Loucy (cell line): ENCODE results near the gene TMTC3.
"Not testable (repeated sequence)": the region's sequence is repeated elsewhere in the genome, so short reads cannot be mapped to it uniquely, and the experiment has no call there.

Source experiments
- H2AFZ ChIP-seq: fragments of 200-600 bp; sonication (generic); 2 replicates; pipeline ENCODE4 v1.6.0; 2016; ENCODE audit warnings: antibody characterized with exemption, mild to moderate bottlenecking, low read length, moderate library complexity
- H3F3A ChIP-seq: fragments of 200-600 bp; 2 replicates; pipeline ENCODE4 v1.6.0; 2016; ENCODE audit warnings: antibody characterized with exemption, low read depth, mild to moderate bottlenecking
- H3K27me3 ChIP-seq: fragments of 200-600 bp; sonication (generic); 2 replicates; pipeline ENCODE4 v1.6.1; 2014; ENCODE audit warnings: low read length, mild to moderate bottlenecking; ENCODE audit not compliant: insufficient read depth, poor library complexity, severe bottlenecking
- H3K36me3 ChIP-seq: fragments of 200-600 bp; sonication (generic); 2 replicates; pipeline ENCODE4 v1.6.1; 2016; ENCODE audit warnings: low read length; ENCODE audit not compliant: insufficient read depth
- H3K4me1 ChIP-seq: fragments of 200-600 bp; sonication (generic); 2 replicates; pipeline ENCODE4 v1.5.1; 2014; ENCODE audit warnings: low read length, mild to moderate bottlenecking; ENCODE audit not compliant: insufficient read depth, poor library complexity, severe bottlenecking
- H3K4me2 ChIP-seq: fragments of 200-600 bp; sonication (generic); 2 replicates; pipeline ENCODE4 v1.6.0; 2014; ENCODE audit warnings: antibody characterized with exemption, low read length, low read depth, mild to moderate bottlenecking; ENCODE audit not compliant: poor library complexity, severe bottlenecking
- H3K4me3 ChIP-seq: fragments of 200-600 bp; sonication (generic); 2 replicates; pipeline ENCODE4 v1.5.1; 2014; ENCODE audit warnings: low read length, mild to moderate bottlenecking, mixed read lengths; ENCODE audit not compliant: poor library complexity, severe bottlenecking
- H3K79me2 ChIP-seq: fragments of 200-600 bp; sonication (generic); 2 replicates; pipeline ENCODE4 v1.6.1; 2014; ENCODE audit warnings: low read length; ENCODE audit not compliant: insufficient read depth
- H3K9ac ChIP-seq: fragments of 200-600 bp; sonication (generic); 2 replicates; pipeline ENCODE4 v1.6.0; 2014; ENCODE audit warnings: mild to moderate bottlenecking, low read depth, low read length, moderate library complexity; ENCODE audit not compliant: poor library complexity, severe bottlenecking
- H3K9me2 ChIP-seq: fragments of 200-600 bp; sonication (generic); replicated peaks from 2 replicates; pipeline ENCODE4 v1.6.1; 2016; ENCODE audit warnings: low read depth, low read length, mixed read lengths
- H3K9me3 ChIP-seq: fragments of 200-600 bp; sonication (generic); 2 replicates; pipeline ENCODE4 v1.6.1; 2014; ENCODE audit warnings: mild to moderate bottlenecking, antibody characterized with exemption, low read length, low read depth; ENCODE audit not compliant: insufficient read depth
- H4K20me1 ChIP-seq: fragments of 200-600 bp; sonication (generic); 2 replicates; pipeline ENCODE4 v1.6.0; 2014; ENCODE audit warnings: antibody characterized with exemption, low read length, mild to moderate bottlenecking; ENCODE audit not compliant: insufficient read depth, poor library complexity, severe bottlenecking
- CTCF ChIP-seq: fragments of 200-600 bp; sonication (generic); conservative IDR thresholded peaks from 2 replicates; pipeline ENCODE4 v1.5.1; 2014; ENCODE audit warnings: mild to moderate bottlenecking, antibody characterized with exemption, low read length
- EZH2phosphoT487 ChIP-seq: fragments of 200-600 bp; IDR thresholded peaks from 2 replicates; pipeline ENCODE4 v1.6.1; 2018; ENCODE audit warnings: antibody characterized with exemption, mild to moderate bottlenecking, moderate library complexity, borderline replicate concordance

The TMTC3 gene

DNA sequence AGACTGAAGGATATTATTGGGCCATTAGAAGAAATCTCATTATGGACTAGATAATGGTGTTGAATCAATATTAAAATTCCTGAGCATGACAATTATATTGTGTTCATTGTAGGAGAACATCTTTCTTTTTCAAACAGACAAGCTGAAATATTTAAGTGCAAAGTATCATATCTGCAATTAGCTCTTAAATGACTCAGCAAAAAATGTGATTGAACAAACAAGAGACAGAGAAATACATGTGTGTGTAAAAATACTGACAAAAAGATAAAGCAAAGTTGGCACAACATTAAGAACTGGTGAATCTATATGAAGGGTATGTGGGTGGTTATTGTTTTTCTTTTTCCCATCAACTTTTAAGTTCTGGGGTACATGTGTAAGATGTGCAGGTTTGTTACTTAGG lies 9.7 kb upstream of the TMTC3 start:
- no peaks in the 10 kb centered on the region for H3K4me1 ChIP-seq
- no peak overlapping the region for H3K4me2 ChIP-seq
- no peak overlapping the region for H2AFZ ChIP-seq
- no peaks in the 10 kb centered on the region for H4K20me1 ChIP-seq
- H3K9ac ChIP-seq, result no peak overlapping the region
- H3K9me2 ChIP-seq, result no peaks in the 10 kb centered on the region
- no peaks in the 10 kb centered on the region for H3K79me2 ChIP-seq
- peaks cover 3% of the 10 kb centered on the region for H3K36me3 ChIP-seq
- H3F3A ChIP-seq, result no peaks in the 10 kb centered on the region
- TF ChIP-seq CTCF (no peak), EZH2phosphoT487 (no peak)
- no peaks in the 10 kb centered on the region for H3K9me3 ChIP-seq
- H3K4me3 ChIP-seq, result no peak overlapping the region
- no peaks in the 10 kb centered on the region for H3K27me3 ChIP-seq

DNA sequence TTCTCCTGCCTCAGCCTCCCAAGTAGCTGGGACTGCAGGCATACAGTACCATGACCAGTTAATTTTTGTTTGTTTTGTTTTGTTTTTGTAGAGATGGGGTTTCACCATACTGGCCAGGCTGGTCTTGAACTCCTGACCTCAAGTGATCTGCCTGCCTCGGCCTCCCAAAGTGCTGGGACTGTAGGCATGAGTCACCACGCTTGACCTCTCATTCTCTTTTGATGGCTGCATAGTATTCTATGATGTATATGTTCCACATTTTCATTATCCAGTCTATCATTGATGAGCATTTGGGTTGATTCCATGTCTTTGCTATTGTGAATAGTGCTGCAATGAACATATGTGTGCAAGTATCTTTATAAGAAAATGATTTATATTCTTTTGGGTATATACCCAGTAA lies 8.9 kb upstream of the TMTC3 start:
- H3K4me1 ChIP-seq, H3K4me3 ChIP-seq, H3K9ac ChIP-seq, H3F3A ChIP-seq, H3K9me2 ChIP-seq, H3K79me2 ChIP-seq, H2AFZ ChIP-seq, H3K36me3 ChIP-seq, H3K4me2 ChIP-seq, H3K27me3 ChIP-seq, H3K9me3 ChIP-seq, H4K20me1 ChIP-seq: not testable (repeated sequence)

- H3K9me2 ChIP-seq, H3K27me3 ChIP-seq, H3K9ac ChIP-seq, H2AFZ ChIP-seq, H3F3A ChIP-seq, H3K36me3 ChIP-seq, H3K9me3 ChIP-seq, H3K4me2 ChIP-seq, H4K20me1 ChIP-seq, H3K4me3 ChIP-seq: not testable (repeated sequence)
- Histone ChIP-seq H3K79me2 (peaks cover 23% of the 10 kb centered on the region), H3K4me1 (peaks cover 28% of the 10 kb centered on the region)
Measured at GRCh38 chr12:88139711-88140110, 2.4 kb upstream of the TMTC3 start.

DNA sequence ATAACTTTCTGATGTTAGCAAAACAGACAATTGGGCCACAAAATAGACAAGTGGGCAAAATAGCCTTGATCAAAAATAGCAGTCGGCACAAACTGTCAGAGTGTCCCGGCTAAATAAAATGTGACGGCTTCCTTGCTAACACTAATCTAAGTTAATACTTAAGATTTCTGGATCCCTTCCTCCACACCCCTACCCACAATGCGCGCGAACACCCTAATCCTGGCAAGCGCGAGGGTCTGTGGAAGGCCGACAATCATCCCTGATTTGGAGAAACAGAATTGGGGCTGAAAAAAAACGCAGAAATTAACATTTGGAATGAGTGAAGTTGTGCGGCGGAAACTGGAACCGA lies 708 bp upstream of the TMTC3 start:
- TF ChIP-seq EZH2phosphoT487 (no peak), CTCF (no peak)
- no peaks in the 10 kb centered on the region for H3F3A ChIP-seq
- peak overlapping the region; percentile 77 for H3K9ac ChIP-seq
- no peaks in the 10 kb centered on the region for H3K9me2 ChIP-seq
- peak overlapping the region; percentile 85 for H3K4me3 ChIP-seq
- H3K4me1 ChIP-seq, result peaks cover 42% of the 10 kb centered on the region
- H3K79me2 ChIP-seq, result peaks cover 26% of the 10 kb centered on the region
- H2AFZ ChIP-seq, result peak overlapping the region; percentile 87
- H3K9me3 ChIP-seq, result no peaks in the 10 kb centered on the region
- no peaks in the 10 kb centered on the region for H3K36me3 ChIP-seq
- no peaks in the 10 kb centered on the region for H3K27me3 ChIP-seq
- H4K20me1 ChIP-seq, result no peaks in the 10 kb centered on the region
- H3K4me2 ChIP-seq, result peak overlapping the region; percentile 91
